ENCODE results near the gene HEBP1. TPM values are rescaled to one million over a fixed set of nuclear protein-coding genes. Genes with fewer than 3 reads are reported as not detected.

The HEBP1 gene
- total RNA-seq, 1 donor from 2014 or later = 14.7 TPM

DNA sequence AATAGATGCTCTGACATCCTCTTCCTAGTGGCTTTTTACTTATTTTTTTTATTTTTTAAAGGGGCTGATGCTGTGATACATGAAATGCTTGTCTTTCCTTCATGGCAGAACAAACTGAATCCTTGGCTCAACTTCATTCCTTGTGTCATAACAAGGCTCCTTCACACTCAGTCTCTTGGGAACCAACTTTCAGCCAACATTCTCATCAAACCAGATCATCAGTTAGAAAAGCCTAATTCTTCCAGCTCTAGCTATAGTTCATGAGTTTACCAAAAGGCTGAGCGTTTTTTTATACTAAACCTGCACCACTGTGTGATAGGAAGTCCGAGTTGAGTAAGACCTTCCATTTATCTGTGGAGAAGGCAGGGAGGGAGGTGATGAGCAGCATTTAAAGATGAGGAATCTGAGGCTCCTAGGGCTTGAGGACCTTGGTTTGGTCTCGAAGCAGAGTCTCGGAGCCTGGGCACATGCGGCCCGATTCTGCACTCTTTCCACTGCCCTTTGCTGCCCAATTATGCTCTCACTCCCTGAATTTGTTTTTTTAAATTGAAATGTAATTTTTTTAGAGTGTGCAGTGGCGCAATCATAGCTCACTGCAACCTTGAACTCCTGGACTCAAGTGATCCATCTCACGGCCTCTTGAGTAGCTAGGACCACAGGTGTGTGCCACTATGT, 56.3 kb downstream of the HEBP1 start:
- Histone ChIP-seq H3K4me3 (ENCODE audit: low read depth, low read length) (no peak overlapping the region), H3K36me3 (ENCODE audit: control insufficient read depth, insufficient read depth, low read length) (no peaks in the 10 kb centered on the region), H3K27me3 (ENCODE audit: control insufficient read depth, insufficient read depth, low read length) (no peaks in the 10 kb centered on the region)
- no peak for DNase-seq (ENCODE audit: low read depth)
- TF ChIP-seq, protein P1, sequence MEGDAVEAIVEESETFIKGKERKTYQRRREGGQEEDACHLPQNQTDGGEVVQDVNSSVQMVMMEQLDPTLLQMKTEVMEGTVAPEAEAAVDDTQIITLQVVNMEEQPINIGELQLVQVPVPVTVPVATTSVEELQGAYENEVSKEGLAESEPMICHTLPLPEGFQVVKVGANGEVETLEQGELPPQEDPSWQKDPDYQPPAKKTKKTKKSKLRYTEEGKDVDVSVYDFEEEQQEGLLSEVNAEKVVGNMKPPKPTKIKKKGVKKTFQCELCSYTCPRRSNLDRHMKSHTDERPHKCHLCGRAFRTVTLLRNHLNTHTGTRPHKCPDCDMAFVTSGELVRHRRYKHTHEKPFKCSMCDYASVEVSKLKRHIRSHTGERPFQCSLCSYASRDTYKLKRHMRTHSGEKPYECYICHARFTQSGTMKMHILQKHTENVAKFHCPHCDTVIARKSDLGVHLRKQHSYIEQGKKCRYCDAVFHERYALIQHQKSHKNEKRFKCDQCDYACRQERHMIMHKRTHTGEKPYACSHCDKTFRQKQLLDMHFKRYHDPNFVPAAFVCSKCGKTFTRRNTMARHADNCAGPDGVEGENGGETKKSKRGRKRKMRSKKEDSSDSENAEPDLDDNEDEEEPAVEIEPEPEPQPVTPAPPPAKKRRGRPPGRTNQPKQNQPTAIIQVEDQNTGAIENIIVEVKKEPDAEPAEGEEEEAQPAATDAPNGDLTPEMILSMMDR (IDR thresholded peaks at IDR 0.05; ENCODE audit: insufficient read depth, low read length, poor library complexity, severe bottlenecking) = no peak

DNA sequence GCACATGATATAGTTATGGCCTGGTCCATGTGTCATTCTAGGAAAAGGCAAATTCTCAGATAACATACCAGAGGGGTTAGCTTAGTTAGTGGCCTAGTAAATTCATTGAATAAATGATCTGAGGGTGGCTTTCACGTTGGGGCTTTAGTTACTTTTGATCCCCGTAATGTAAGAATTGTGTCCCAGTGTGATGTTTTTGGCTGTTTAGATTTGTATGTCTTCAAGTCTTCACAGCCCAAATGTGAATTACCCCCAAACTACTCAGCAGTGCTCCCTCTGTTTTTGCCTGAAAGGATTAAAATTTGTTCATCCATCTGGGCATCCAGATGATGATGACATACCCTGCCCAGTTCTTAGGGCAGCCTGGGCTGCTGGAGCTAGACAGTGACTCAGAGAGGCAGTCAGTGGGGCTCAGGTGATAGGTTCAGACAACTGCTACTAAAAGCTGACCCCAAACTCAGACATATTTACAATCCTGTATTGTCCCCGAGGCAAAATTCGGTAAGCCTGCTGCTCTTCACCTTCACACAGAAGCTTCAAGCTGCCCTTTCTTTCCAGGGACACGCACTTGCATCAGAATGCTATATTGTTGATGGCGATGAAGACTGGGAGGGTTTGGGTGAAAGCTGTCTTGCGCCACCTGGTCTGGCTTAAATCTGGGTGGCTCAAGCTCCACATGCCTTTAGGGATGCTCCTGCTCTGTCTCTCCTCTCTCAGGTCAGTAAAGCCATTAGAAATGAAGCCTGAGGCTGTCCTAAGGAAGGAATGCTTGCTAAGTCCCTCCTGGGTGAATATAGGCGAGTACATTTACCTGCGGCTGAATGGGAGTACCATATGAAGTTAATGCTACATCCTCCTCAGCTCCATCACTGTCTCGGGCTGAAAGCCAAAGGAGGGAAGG, 58.4 kb downstream of the HEBP1 start:
- TF ChIP-seq, protein P1 (IDR thresholded peaks at IDR 0.05; ENCODE audit: insufficient read depth, low read length, poor library complexity, severe bottlenecking) = no peak
- Histone ChIP-seq H3K27me3 (ENCODE audit: control insufficient read depth, insufficient read depth, low read length) (no peaks in the 10 kb centered on the region), H3K36me3 (ENCODE audit: control insufficient read depth, insufficient read depth, low read length) (no peaks in the 10 kb centered on the region), H3K4me3 (ENCODE audit: low read depth, low read length) (no peak overlapping the region)
- DNase-seq (ENCODE audit: low read depth) = no peak

DNA sequence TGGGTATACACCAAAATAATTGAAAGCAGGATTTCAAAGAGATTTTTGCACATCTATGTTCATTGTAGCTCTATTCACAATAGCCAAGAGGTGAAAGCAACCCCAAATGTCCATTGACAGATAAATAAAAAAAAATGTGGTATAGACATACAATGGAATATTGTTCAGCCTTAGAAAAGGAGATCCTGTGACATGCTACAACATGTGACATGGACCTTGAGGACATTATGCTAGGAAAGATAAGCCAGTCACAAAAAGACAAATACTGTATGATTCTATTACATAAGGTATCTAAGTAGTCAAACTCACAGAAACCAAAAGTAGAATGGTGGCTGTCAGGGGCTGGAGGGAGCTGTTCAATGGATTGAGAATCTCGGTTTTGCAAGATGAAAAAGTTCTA, 60.2 kb downstream of the HEBP1 start:
- H3K36me3 ChIP-seq (ENCODE audit: control insufficient read depth, insufficient read depth, low read length) = no peaks in the 10 kb centered on the region

DNA sequence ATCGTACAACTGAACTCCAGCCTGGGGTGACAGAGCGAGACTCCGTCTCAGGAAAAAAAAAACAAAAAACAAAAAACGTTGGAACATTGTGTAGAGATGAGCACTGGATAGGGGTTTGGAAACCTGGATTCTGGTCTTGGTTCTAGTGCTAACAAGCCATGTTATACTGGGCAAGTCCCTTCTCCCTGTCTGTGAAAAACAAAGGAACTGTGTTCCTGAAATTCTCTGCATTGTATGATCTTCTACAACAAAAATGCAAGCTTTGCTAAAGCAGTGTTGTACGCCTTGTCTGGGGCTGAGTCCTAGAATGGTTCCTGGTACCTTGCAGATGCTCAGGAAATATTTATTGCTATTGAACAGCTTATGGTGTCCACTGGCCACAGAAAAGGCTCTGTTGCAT, 61.5 kb downstream of the HEBP1 start:
- TF ChIP-seq, protein P1 (IDR thresholded peaks at IDR 0.05; ENCODE audit: insufficient read depth, low read length, poor library complexity, severe bottlenecking) = no peak
- H3K4me3 ChIP-seq (ENCODE audit: low read depth, low read length) = no peak overlapping the region
- no peak for DNase-seq (ENCODE audit: low read depth)
- H3K36me3 ChIP-seq (ENCODE audit: control insufficient read depth, insufficient read depth, low read length) = no peaks in the 10 kb centered on the region
- no peaks in the 10 kb centered on the region for H3K27me3 ChIP-seq (ENCODE audit: control insufficient read depth, insufficient read depth, low read length)

More for the DNA sequence above, 60.2 kb downstream of the HEBP1 start:
- DNase-seq (ENCODE audit: low read depth) = no peak
- no peak overlapping the region for H3K4me3 ChIP-seq (ENCODE audit: low read depth, low read length)
- no peaks in the 10 kb centered on the region for H3K27me3 ChIP-seq (ENCODE audit: control insufficient read depth, insufficient read depth, low read length)
- TF ChIP-seq, protein P1 (IDR thresholded peaks at IDR 0.05; ENCODE audit: insufficient read depth, low read length, poor library complexity, severe bottlenecking) = no peak

DNA sequence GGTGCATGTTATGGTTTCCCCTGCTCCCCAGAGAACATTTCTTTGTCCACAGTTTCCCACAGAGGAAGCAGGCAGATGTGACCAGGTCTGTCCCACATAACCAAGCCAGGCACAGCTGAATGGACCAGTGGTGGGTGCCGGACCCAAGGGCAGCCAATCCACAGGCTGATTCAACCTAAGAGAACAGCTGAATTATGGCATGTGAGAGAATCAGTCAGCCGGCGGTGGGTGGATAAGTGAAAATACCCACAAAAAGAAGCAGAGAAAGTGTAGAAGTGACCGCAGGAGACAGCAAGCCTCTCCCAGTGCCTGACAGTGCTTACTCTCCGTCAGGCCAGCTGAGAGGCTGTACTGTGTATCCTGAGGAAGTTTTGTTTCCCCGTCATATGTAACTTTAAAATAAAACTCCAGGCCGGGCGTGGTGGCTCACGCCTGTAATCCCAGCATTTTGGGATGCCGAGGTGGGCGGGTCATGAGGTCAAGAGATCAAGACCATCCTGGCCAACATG, 63.0 kb downstream of the HEBP1 start:
- no peaks in the 10 kb centered on the region for H3K36me3 ChIP-seq (ENCODE audit: control insufficient read depth, insufficient read depth, low read length)
- TF ChIP-seq, protein P1 (IDR thresholded peaks at IDR 0.05; ENCODE audit: insufficient read depth, low read length, poor library complexity, severe bottlenecking) = no peak
- no peaks in the 10 kb centered on the region for H3K27me3 ChIP-seq (ENCODE audit: control insufficient read depth, insufficient read depth, low read length)
- no peak overlapping the region for H3K4me3 ChIP-seq (ENCODE audit: low read depth, low read length)
- DNase-seq (ENCODE audit: low read depth) = no peak

Data from kidney epithelial cell (primary cell).